ENCODE measurements around the gene KCNMA1.

Gene KCNMA1

DNA sequence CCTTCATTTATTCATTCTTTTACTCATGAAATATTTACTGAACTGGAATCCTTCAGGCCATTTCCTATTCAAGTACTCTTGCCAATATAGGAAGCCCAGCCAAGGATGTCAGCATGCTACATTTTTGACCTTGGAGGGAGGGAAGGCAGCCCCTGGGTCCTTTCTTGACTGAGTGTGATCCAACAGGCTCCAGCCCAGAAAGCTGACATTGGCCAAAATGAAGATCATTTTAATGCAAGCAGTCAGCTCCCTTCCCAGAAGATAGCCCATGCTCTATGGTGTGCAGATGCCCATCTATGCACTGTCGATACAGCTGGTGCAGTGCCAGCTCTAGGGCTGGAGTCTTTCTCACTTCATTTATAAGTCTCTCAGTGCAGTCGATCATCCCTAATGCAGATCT lies 646.0 kb downstream of the KCNMA1 start:
- no peak for DNase-seq

DNA sequence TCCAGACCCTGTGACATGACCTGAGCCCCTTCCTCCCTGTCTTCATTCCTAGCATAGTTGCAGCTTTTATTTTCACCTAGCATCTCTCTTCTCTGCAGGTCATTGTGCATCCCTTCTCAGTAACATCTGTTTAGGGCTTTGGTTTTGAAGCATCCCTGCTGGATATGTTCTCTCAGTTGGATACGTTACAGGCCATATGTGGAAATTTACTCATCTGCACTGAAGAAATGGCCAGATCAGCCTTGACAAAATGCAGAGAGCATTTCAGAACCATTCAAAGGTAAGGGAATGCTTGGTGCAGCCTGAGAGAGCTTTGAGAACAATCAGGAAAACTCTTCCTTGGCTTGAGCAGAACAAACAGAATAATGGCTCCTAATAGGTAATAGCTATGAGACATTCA lies 647.0 kb downstream of the KCNMA1 start:
- no peak for DNase-seq

DNA sequence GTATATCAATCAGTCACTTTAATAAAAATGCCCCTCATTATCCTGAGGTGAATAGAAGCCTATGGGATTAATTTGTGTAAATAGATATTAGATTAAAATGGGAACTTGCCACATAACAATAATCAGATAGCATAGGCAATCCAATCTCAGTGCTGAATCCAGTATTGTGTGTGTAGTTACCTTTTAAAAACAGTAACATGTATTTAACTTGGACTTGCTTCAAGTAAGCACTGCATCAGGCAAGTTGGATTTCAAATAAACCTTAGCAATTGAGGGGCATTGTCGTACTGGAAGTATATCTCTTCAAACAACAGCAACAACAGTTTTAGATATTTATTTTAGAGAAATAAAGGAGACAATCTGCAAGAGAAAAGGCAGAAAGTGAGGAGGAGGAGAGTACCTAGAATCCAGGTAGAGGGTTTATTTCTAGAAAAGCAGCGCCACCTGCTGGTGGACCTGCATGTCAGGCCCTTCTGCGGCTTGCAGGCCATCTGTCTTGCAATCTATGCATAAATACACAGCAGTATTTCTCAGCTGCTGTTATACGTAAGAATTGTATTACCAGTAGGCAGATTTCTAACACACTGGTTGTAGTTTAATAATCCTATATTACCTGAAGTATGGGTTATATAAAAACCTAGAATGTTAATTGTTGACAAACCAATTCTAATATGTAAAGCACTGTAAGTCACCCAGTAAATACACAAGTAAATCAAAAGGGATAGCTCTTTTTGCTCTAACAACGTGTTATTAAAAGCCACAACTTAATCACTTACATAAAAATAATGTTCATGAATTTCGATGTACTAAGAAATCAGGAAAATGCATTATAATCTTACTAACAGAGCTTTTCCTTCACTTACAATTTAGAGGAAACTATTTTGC lies 652.8 kb downstream of the KCNMA1 start:
- DNase-seq: peak in 3 of 4 experiments; percentile 4 to 60 (median 54)

DNA sequence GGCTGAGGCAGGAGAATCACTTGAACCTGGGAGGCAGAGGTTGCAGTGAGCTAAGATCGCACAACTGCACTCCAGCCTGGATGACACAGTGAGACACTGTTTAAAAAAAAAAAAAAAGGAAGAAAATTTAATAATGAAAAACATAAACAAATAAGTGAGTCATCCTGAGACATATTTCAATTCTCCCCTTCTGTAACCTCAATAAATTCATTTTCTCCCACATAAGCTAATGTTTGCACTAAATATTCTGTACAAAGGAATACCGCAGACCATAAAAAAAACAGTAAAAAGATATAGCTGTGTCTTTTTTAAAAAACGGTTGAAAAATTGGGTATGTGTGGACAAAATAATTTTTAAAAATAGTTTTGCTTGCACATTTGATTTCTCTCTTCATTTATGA lies 654.0 kb downstream of the KCNMA1 start:
- no peak for DNase-seq

DNA sequence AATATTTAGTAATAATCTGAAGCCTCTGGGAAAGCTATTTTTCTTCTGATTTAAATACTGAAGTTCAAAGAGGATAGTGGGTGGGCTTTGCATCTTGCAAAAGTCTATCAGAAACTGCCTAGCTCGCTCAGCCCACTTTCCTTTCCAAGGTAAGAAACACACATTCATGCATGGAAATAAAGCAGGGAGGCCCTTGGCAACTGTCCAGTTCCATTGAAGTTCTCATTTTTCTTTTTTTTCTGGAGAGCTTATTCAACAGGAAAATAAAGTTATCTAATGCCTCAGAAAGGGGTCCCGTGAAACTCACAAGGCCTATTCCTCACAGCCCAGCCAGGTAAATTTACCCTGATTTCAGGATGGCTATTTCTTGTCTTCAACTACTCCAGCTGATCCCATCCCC lies 654.9 kb downstream of the KCNMA1 start:
- no peak for DNase-seq

DNA sequence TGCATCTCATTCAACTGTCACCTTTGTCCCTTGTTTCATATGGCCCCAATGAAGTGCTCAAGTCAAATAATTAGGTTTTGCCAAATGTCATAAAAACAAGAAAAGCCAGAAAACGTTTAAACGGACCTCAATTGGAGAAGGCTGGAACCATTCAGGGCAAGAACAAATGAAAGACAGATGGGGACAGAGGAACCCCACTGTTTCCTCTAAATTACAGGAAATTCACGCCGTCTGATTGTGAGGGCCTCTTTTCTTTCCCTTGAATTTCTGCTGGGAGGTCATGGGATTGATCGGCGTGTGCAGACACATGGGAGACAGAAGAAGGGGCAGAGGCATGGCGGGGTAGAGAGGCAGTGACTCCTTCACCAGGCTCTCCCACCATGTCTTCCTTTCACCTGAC lies 656.4 kb downstream of the KCNMA1 start:
- no peak for DNase-seq

DNA sequence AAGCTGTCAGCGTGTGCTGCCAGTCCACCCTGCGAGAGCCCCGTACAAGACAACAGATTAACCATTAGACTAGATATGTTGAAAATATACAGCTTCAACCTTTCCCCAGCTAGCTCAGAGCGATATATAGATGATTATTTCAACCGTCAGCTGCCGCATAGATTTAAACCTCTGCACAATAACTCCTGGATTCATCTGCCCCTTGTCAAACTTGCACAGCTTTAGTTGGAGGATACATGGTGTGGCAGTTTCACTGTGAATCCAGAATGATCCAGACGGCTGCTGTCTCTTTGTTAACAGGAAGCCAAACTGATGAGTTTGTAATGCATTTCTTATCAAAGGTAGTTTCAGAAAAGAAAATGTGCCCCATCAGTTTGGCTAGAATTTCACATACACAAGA lies 659.7 kb downstream of the KCNMA1 start:
- no peak for DNase-seq

DNA sequence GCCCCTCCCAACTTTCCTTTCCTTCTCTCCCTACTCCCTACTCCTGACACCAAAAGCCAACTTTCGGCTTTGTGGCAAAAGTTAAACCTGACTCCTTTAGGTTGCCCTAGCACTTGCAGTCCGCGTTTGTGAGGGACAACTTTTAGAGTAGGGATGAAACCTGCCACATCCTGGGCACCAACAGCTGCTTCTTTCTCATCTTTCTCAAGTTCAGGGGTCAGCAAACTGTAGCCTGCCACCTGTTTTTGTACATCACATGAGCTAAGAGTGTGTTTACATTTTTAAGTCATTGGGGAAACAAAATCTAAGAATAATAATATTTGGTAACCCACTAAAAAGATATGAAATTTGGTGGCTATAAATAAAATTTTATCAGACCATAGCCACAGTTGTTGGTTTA lies 660.6 kb downstream of the KCNMA1 start:
- no peak for DNase-seq

DNA sequence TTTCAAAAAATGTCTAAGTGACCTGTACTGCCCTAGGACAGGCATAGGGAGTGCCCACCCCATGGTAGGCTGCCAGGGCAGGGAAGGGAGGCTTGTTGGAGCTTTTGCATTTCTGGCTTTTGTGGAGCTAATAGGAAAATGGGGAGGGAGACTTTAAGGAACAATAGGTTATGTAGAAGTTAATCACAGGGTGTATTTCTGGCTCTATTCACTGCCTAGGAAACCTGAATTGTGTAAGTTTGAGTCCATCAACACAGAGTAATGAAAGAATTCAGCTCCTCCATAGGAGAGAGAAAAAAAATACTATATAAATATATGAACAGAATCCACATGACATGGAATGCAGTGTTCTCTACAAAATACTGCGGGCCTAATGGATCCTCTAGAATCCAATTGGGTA lies 661.5 kb downstream of the KCNMA1 start:
- DNase-seq: no peak

DNA sequence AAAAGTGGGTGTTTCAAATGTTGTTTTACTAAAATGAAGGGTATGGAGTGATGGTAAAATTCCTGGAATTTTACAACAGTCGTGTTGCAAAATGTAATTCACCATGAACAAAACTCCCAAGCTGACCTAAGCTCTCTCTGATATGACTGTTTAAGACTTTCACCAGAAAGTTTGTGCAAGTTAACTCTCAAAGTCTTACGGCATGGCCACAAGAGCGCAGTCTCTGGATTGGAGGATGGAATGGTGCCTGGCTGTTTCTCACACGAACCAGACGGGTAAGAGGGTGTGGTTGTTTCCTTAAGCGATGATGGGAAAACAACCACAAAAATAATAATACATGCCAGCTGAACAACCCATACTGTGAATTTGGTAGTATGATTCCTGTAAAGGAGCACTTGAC lies 662.5 kb downstream of the KCNMA1 start:
- DNase-seq: no peak

DNA sequence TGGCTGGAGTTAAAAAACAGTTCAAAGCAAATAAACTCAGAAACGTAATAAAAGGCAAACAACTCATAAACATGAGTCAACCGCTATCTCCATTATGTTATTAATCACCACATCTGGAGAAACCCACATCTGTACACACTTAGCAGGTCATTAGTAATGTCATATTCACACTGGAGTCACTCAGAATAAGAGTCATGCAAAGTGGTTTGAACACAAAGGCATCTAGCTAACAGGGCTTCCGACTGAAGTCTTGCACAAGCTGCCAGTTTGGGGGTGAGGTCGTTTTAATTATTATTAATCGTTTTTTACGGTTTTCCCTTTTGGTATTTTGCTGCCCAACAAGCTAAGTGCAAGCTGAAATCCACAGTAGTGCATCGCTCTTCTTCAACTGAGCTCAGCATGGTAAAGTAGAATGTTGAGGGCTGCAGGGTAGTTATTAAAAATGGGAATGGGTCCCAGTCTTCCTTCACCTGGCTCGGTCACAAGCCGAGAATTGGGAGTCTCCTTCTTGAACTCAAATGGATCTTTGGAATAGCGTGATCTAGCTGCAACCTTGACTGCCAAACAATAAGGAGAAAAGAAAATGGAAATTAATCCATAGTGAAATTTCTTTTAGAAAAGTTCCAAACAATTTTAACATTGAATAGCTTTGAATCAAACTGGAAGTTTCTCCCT lies 663.5 kb downstream of the KCNMA1 start:
- DNase-seq: no peak

DNA sequence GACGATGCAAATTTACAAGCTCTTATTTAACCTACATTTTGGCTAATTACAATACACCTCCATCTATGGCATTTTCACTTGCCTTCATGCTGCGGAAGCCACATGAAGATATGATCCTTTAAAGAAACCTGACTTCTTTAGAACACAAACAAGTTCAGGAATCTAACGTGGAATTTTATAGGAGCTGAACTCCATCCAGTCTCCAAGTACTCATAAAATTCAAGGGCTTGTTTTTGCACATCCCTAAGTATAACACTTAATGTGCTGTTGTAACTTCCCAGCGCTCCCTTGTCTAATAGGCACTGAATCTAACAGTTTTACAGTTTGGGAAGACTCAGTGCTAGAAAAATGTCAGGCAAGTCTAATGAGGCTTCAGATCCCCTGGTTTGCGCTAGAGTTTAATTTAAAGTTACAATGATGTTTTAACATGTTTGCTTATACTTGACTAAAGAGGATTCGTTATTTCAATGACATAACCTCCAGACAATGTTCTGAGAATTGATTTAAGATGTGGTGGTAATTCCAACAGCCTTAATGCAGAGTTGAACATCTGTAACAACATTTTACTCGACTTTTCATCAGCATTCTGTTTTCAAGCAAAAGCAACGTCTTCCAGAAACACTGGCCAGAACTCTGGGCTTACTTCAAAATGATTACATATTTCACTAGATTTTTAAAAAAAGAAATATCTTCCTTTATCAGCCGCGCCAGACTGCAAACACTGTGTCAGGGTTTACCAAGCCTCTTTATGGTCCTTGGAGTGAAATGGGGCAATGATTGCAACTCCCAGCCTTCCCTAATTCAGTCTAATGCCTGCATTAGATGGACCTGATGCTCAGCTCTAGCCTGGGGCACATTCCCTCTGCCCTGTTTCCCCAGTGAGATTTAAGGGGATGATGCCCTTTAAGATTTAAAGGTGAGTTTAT lies 664.3 kb downstream of the KCNMA1 start:
- DNase-seq: no peak

DNA sequence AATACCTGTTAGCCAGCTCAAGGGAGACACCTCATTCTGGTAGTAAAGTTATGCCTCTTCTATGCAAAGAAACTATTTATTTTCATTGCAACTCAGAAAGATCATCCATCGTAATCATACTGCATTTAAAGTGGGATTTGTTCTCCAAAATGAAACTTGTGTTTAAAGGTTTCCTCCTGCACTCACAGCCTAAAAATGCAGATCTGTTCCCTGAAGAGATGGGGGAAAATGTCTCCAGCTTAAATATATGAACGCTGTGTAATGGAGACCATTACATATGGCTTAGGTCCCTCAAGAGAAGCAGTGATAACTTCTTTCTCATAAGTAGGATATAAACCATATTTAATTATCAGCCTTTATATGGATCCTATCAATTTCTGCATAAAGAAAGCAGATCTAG lies 665.1 kb downstream of the KCNMA1 start:
- no peak for DNase-seq

DNA sequence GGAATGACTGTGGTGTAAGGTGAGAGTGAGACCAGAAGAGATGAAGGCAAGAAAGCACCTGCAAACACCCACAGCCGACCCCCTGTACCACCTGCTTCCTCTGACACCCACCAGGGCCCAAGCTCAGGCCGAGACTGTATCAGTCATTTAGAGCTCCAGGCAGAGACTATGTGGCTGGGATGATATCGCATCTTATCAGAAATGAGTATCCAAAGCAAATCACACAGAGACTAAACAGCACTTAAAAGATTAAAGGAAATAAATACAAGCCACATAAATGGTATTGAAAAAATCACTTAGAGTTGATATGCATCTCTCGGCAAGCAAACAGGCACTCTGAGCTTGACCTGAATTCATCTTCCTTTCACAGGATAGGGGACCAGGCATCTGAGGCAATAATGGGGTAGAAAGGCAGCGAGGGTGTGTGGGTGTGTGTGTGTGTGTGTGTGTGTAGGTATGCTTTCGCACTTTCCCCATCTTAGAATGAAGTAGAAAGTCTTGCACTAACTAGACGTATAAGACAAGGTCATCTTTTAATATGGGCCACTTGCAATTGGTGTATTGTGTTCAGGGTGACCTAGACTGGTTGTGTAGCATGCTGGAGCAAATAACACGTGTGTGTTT lies 665.9 kb downstream of the KCNMA1 start:
- DNase-seq: no peak

DNA sequence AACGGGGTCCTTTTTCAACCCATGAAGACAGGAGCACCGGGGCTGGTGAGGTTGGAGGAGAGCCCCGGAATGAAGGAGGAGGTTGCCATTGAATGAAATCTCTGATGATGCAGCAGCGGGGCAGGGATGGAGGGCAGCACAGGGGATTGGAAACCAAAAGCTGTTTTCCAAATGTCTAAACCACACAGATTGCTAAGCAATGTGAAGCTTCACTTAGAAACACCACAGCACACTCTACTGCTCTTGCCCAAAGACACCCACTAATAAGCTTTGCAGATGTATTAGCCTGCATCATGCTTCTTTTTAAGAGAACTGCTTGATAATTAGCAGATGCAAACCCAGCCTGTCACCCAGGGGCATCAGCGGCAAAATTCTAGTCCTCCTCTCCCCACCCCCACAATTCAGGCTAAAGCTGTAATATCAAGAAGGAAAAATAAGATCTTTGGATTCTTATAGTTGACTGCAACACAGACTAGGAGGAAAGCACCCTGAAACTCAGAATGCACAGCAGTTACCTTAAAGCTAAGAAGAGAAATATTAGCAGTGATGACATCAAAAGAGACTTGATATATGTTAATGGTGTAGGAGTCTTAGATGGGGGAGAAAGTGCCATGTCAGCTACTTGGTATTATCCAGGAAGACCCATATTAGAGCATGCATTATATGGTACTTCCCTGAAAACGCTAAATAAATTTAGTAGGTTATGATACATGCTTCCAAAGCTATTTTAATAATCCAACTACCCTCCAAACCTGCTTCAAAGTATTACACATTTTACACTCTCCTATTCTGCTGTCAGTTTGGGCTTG lies 666.7 kb downstream of the KCNMA1 start:
- no peak for DNase-seq

DNA sequence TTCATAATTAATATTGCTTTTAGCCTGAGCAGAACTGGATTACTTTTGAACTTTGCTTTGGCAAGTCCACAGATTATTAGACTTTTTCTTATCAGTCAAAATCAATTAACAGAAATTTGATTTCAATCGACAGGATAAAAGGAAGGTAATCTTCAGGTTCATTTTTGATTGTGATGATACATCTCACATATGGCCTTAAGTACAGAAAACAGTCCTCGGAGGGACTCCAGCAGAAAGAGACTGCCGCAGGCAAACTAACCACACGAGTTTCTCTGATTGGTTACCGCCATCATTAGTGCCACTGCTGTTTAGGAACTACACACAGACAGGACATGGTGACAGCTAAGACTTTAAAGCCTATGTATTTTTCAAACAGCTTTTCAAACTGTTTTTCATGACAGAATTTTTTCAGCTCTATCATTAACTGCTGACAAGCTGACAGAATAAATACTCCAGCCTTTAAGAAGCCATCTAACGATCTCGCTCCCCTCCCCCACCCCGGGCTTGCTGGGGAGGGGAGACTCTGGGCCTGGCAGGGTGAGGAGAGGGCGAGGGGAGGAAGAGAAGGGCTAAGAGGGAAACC lies 668.2 kb downstream of the KCNMA1 start:
- no peak for DNase-seq

DNA sequence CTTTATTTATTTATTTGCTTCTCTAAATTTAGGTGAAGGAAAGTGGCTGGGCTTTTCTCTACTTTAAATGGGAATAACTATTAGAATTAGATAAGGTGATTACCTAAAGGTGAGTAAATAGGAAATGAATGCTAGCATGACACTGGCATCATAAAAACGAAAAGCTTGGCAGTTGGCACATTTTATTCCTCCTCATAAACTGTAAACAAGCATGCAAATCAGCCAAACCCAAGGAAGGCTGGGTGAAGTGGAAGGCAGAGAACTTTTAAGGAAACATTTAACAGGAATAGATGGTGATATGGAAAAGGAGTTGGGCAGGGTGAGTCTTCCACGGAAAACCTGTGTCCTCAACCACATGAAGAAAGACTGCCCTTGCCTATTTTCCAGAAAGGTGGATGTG lies 669.1 kb downstream of the KCNMA1 start:
- no peak for DNase-seq

DNA sequence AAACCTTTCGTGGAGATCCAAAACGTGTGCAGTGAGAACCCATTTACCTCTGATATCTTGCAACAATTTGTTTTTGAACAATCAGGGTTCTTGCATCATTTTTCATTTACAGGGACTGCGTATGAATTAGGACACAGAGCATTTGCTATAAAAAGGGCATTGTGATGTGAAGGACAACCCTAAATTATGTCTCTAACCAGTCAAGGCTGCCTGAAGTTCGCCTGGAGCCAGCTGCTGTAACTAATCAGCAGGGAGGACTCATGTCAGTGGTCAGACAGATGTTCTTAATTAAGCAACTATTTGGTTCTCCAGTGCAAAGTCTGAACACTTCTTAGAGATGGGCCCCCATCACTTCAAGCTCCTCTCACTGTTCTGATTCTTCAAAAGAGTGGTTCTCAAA lies 674.8 kb downstream of the KCNMA1 start:
- no peak for DNase-seq

DNA sequence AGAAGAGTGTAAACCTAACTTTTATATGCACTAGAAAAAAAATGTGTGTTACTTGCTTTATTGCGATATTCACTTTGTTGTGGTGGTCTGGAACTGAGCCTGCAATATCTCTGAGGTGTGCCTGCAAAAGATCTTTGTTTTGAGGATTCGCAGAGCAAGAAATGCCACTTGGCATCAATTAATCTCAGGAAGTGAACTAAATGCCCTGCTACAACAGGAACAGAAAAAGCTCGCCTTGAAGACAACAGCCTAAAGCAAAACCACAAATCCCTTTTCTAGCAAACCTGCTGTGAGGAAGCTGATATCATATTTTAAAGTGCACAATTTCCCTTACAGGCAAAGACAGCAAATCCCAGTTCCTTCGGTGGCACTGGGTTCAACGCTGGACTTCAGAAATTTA lies 675.8 kb downstream of the KCNMA1 start:
- no peak for DNase-seq

DNA sequence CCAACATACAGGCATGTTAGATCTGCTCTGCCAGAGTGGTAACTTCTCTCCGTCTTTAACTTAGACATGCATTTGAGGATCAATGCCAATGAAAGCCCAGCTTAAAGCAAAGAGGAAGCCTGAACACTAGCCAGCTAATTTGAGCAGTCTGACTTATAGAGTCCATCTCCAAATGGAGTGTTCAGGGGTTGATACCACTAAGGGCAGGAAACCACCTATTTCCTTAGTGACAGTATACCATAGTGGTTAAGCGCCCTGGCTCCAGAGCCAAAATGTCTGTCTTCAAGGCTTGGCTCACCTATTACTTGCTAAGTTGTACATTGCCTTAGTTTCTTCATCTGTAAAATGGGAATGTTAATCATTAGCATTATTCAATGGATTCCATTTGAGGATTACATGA lies 678.5 kb downstream of the KCNMA1 start:
- DNase-seq: no peak

DNA sequence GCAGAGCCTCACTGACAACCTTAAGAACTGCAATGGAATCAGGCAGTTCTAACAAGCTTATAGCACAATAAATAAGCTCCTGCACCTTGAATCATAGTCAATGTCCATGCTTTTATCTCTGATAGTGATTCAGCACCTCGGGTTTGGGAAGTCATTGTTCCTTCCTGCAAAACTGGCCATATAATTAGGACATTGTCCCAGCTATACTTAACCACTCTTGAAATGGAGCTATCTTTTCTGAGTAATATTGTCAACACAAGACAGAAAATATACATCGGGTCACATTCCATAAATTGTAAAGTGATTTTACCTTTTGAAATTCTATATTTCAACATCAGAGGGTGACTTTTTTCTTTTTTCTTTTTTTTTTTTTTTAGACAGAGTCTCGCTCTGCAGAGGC lies 682.8 kb downstream of the KCNMA1 start:
- no peak for DNase-seq

DNA sequence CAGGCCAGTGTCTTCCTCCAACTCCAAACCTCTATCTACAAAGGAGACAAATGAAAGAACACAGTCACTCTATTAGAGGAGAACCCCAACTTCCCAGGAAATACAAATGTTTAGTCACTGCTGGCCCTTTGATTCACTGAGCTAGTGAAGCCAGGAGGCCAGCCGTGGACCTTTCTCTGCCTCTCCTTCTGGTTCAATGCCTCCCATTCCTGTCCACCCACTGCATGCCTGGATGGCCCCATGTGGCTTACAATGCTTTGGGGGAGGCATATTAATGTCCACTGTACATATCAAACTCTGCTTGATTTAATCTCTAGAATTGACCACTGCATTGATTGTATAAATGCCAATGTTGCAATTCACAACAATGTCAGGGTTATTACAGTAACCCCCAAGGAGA lies 687.3 kb downstream of the KCNMA1 start:
- no peak for DNase-seq
